ENCODE results near the gene TRIP6. TPM values are rescaled to one million over a fixed set of nuclear protein-coding genes. Genes with fewer than 3 reads are reported as not detected.

Gene TRIP6
- total RNA-seq, 1 experiment from 2014 or later: 140 TPM

DNA sequence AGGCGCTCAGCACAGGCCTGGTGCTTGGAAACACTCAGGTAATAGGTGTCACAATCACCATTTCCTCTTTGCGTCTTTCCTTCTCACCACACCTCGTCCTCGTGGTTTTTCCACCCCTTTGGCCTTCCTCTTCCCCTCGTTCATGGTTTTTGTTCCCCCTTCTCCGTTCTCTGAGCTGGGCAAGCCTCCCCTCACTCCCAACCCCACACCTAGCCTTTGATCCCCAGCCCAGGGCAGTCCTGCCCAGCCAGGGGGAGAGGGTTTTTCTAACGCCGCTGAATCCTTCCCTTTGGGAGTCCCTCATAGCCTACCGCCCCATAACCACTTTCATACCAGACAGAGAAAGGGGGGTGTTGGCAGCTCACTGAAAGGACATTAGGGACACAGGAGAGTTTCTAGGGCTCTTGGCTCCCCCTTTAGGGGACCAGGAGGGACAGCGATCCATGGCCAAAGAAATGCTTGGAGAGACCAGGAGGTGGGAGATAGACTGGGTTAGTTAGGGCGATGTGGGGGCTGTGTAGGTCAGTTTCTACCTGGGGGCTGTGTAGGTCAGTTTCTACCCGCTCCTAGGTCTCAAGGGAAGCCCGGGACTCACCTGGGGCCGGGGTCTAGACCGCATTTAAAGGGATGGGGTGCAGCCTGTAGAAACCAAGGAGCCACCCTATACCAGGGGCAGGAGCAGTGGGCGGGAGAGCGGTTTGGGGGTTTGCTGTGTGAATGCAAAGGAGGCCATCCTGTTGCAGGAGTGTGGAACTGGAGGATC lies 41.3 kb upstream of the TRIP6 start:
- DNase-seq (ENCODE audit: low spot score): peak; percentile 52
- peaks cover 8% of the 10 kb centered on the region for H3K4me1 ChIP-seq (ENCODE audit: insufficient read depth, low read length, poor library complexity, severe bottlenecking)
- peak overlapping the region; percentile 80 for H3K27ac ChIP-seq (ENCODE audit: low read depth, low read length, poor library complexity, severe bottlenecking)
- intact Hi-C loops (cut with micrococcal nuclease; ENCODE audit: unreplicated experiment): loop anchor here (2.0 kb wide), 1 partner anchor 27 kb away; no protein-coding TSS in a partner anchor
- TSS peak; percentile 53 for BruUV-seq (replicated peaks)
- CTCF ChIA-PET: interaction anchor here (0.6 to 1.1 kb wide), 3 partner anchors 25 to 121 kb away, joined by 3 to 4 read pairs (median 3); partner anchors contain the start of gene POP7
- POLR2A ChIA-PET (ENCODE audit: low non-redundant PET): no interaction called here
- H3K9me3 ChIP-seq (ENCODE audit: low read depth, low read length, poor library complexity, severe bottlenecking): no peaks in the 10 kb centered on the region
- no peak for TF ChIP-seq EZH2 (IDR thresholded peaks at IDR 0.05; ENCODE audit: borderline replicate concordance, low read depth, low read length, poor library complexity, severe bottlenecking)
- TF ChIP-seq, protein P1, sequence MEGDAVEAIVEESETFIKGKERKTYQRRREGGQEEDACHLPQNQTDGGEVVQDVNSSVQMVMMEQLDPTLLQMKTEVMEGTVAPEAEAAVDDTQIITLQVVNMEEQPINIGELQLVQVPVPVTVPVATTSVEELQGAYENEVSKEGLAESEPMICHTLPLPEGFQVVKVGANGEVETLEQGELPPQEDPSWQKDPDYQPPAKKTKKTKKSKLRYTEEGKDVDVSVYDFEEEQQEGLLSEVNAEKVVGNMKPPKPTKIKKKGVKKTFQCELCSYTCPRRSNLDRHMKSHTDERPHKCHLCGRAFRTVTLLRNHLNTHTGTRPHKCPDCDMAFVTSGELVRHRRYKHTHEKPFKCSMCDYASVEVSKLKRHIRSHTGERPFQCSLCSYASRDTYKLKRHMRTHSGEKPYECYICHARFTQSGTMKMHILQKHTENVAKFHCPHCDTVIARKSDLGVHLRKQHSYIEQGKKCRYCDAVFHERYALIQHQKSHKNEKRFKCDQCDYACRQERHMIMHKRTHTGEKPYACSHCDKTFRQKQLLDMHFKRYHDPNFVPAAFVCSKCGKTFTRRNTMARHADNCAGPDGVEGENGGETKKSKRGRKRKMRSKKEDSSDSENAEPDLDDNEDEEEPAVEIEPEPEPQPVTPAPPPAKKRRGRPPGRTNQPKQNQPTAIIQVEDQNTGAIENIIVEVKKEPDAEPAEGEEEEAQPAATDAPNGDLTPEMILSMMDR (conservative IDR thresholded peaks at IDR 0.05; ENCODE audit: low read depth, low read length): peak; percentile 21; the same call in 1 of the 2 replicates
- H3K4me3 ChIP-seq (ENCODE audit: low read depth, low read length, poor library complexity, severe bottlenecking): peak overlapping the region; percentile 98
- no peaks in the 10 kb centered on the region for H3K27me3 ChIP-seq (replicated peaks; ENCODE audit: insufficient read depth, low read depth, low read length, poor library complexity)
- H3K36me3 ChIP-seq (ENCODE audit: insufficient read depth, low read length, poor library complexity, severe bottlenecking): peaks cover 33% of the 10 kb centered on the region

DNA sequence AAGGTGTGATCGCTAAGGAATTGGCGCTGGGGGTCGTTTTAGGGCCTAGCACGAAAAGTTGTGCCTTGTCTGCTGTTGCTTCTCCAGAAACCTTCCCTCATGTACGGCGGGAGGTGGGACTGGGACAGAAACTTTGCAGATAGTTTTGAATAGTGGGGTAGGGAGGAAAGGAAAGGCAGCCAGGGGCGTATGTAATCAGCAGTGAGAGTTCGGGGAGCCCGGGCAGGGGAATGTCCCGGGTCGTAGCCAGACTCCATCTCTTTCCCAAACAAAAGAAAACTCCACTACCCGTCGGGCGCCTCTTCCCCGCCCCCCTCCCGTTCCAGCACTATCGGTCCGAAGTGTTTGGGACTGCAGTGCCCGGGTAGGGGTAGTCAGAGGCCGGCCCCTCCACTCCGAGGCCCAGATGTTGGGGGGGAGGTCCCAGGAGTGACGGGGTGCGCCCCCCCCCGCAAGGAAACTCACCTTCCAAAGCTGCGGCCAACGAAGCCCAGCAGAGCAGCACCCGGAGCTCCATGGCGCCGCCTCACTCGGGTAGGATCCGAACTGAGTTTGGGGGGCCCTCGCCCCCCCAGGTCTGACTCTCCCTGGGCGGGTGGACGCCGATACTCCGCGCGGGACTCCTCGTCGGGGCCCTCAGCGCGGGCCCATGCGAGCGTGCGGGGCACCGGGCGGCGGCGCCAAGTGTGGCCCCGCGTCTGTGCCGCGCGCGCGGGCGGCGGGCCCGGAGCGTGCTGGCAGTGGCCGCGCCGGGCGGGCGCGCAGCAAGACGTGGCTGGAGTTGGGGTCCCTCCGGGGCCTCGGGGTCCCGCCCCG lies 40.5 kb upstream of the TRIP6 start:
- Histone ChIP-seq H3K27ac (ENCODE audit: low read depth, low read length, poor library complexity, severe bottlenecking) (peak overlapping the region; percentile 80), H3K36me3 (ENCODE audit: insufficient read depth, low read length, poor library complexity, severe bottlenecking) (peaks cover 28% of the 10 kb centered on the region), H3K27me3 (replicated peaks; ENCODE audit: insufficient read depth, low read depth, low read length, poor library complexity) (no peaks in the 10 kb centered on the region), H3K4me3 (ENCODE audit: low read depth, low read length, poor library complexity, severe bottlenecking) (peak overlapping the region; percentile 98), H3K9me3 (ENCODE audit: low read depth, low read length, poor library complexity, severe bottlenecking) (no peaks in the 10 kb centered on the region), H3K4me1 (ENCODE audit: insufficient read depth, low read length, poor library complexity, severe bottlenecking) (peaks cover 8% of the 10 kb centered on the region)
- ChIA-PET CTCF (interaction anchor here (0.6 to 2.7 kb wide), 6 partner anchors 10 to 122 kb away, joined by 3 to 20 read pairs (median 4); partner anchors contain the start of genes POP7 and SLC12A9), POLR2A (ENCODE audit: low non-redundant PET) (interaction anchor here (0.5 to 1.0 kb wide), 3 partner anchors 9 to 48 kb away, joined by 3 to 7 read pairs (median 3); partner anchors contain the start of genes SLC12A9 and SRRT)
- TF ChIP-seq EZH2 (IDR thresholded peaks at IDR 0.05; ENCODE audit: borderline replicate concordance, low read depth, low read length, poor library complexity, severe bottlenecking): no peak
- TF ChIP-seq, protein P1 (conservative IDR thresholded peaks at IDR 0.05; ENCODE audit: low read depth, low read length): no peak
- DNase-seq (ENCODE audit: low spot score): peak; percentile 31
- intact Hi-C loops (cut with micrococcal nuclease; ENCODE audit: unreplicated experiment): loop anchor here (2.0 kb wide), 1 partner anchor 28 kb away; no protein-coding TSS in a partner anchor
- BruUV-seq (replicated peaks): no TSS peak
